Left ventricle myocardium inferior (tissue), 1 donor: ENCODE results near the gene NOTCH4. TPM values are rescaled to one million over a fixed set of nuclear protein-coding genes. Genes with fewer than 3 reads are reported as not detected.
"Not testable (repeated sequence)": the region's sequence is repeated elsewhere in the genome, so short reads cannot be mapped to it uniquely, and the experiment has no call there.

Experiments used
- DNase-seq: peaks from one replicate; pipeline ENCODE4 v3.0.0-alpha.2; 2020
- H3K27ac ChIP-seq: fragments of 200-600 bp; replicated peaks from 2 replicates; pipeline ENCODE4 v1.8.0; 2021
- H3K27me3 ChIP-seq: fragments of 200-600 bp; 2 replicates; pipeline ENCODE4 v1.8.0; 2021; ENCODE audit warnings: low read depth
- H3K36me3 ChIP-seq: fragments of 200-600 bp; 2 replicates; pipeline ENCODE4 v1.8.0; 2021
- H3K4me1 ChIP-seq: fragments of 200-600 bp; 2 replicates; pipeline ENCODE4 v1.8.0; 2021
- H3K4me3 ChIP-seq: fragments of 200-600 bp; 2 replicates; pipeline ENCODE4 v1.8.0; 2021; ENCODE audit warnings: mild to moderate bottlenecking, moderate library complexity
- H3K9me3 ChIP-seq: fragments of 200-600 bp; replicated peaks from 2 replicates; pipeline ENCODE4 v1.8.0; 2021
- intact Hi-C: fragments of 100-400 bp; cut with micrococcal nuclease; formaldehyde crosslinking; loops from one replicate; pipeline ENCODE4 v1.11.0; 2022
- total RNA-seq: library from RNA; stranded (reverse); fragmentation: NEBNext Ultra II Directional; extraction: Animal tissue kit (Norgen Biotek cat#: 25700); gene quantifications from one replicate; pipeline ENCODE4 v1.2.1, GENCODE V29; 2021
- TF ChIP-seq, protein P1 (sequence below): fragments of 200-600 bp; IDR thresholded peaks from 2 replicates; pipeline ENCODE4 v1.8.0; 2021; ENCODE audit warnings: antibody characterized with exemption, mild to moderate bottlenecking, borderline replicate concordance
- donor health status: DM: no; HTN: yes; CAD: no; lungs with severe emphysema.

The NOTCH4 gene
- total RNA-seq, 1 donor from 2014 or later, result 23.0 TPM

DNA sequence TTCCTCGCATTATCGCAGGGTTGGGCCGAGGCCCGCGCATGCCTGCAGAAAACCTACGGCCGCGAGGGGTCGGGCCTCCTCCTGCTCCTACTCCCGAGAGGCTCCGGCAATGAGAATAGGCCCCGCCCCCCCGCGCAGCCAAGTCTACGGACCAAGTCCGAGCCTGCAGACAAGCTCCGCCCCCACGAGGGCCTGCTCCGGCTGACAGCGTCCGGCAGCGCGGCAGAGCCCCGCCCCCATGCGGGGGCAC lies 28.3 kb downstream of the NOTCH4 start:
- Histone ChIP-seq H3K4me3 (peak overlapping the region; percentile 74), H3K27ac (peak overlapping the region; percentile 99), H3K27me3 (no peaks in the 10 kb centered on the region), H3K9me3 (no peaks in the 10 kb centered on the region), H3K4me1 (peaks cover 60% of the 10 kb centered on the region), H3K36me3 (no peaks in the 10 kb centered on the region)
- intact Hi-C loops, result no loop called here
- peak; percentile 100 for DNase-seq
- TF ChIP-seq, protein P1, sequence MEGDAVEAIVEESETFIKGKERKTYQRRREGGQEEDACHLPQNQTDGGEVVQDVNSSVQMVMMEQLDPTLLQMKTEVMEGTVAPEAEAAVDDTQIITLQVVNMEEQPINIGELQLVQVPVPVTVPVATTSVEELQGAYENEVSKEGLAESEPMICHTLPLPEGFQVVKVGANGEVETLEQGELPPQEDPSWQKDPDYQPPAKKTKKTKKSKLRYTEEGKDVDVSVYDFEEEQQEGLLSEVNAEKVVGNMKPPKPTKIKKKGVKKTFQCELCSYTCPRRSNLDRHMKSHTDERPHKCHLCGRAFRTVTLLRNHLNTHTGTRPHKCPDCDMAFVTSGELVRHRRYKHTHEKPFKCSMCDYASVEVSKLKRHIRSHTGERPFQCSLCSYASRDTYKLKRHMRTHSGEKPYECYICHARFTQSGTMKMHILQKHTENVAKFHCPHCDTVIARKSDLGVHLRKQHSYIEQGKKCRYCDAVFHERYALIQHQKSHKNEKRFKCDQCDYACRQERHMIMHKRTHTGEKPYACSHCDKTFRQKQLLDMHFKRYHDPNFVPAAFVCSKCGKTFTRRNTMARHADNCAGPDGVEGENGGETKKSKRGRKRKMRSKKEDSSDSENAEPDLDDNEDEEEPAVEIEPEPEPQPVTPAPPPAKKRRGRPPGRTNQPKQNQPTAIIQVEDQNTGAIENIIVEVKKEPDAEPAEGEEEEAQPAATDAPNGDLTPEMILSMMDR, result peak; percentile 72

GRCh38 chr6:32194825-32195651 lies 28.8 kb downstream of the NOTCH4 start:
- H3K27ac ChIP-seq, result peak overlapping the region; percentile 99
- intact Hi-C loops, result no loop called here
- no peak for DNase-seq
- H3K9me3 ChIP-seq, result no peaks in the 10 kb centered on the region
- TF ChIP-seq, protein P1, result peak; percentile 25
- no peaks in the 10 kb centered on the region for H3K36me3 ChIP-seq
- peaks cover 64% of the 10 kb centered on the region for H3K4me1 ChIP-seq
- H3K4me3 ChIP-seq, result peak overlapping the region; percentile 74
- no peaks in the 10 kb centered on the region for H3K27me3 ChIP-seq

- intact Hi-C loops, result no loop called here
- DNase-seq, result no peak
- peak overlapping the region; percentile 99 for H3K27ac ChIP-seq
- H3K27me3 ChIP-seq, result no peaks in the 10 kb centered on the region
- H3K36me3 ChIP-seq, result no peaks in the 10 kb centered on the region
- peaks cover 68% of the 10 kb centered on the region for H3K4me1 ChIP-seq
- no peaks in the 10 kb centered on the region for H3K9me3 ChIP-seq
- H3K4me3 ChIP-seq, result no peak overlapping the region
- TF ChIP-seq, protein P1, result no peak
Observed at GRCh38 chr6:32194388-32194787, 29.5 kb downstream of the NOTCH4 start.

- H3K27me3 ChIP-seq, H3K9me3 ChIP-seq, H3K36me3 ChIP-seq, DNase-seq, intact Hi-C loops: not testable (repeated sequence)
- H3K27ac ChIP-seq, result peak overlapping the region; percentile 98
- peak overlapping the region; percentile 83 for H3K4me3 ChIP-seq
- H3K4me1 ChIP-seq, result peaks cover 81% of the 10 kb centered on the region
Observed at GRCh38 chr6:32193096-32193495, 30.8 kb downstream of the NOTCH4 start.

DNA sequence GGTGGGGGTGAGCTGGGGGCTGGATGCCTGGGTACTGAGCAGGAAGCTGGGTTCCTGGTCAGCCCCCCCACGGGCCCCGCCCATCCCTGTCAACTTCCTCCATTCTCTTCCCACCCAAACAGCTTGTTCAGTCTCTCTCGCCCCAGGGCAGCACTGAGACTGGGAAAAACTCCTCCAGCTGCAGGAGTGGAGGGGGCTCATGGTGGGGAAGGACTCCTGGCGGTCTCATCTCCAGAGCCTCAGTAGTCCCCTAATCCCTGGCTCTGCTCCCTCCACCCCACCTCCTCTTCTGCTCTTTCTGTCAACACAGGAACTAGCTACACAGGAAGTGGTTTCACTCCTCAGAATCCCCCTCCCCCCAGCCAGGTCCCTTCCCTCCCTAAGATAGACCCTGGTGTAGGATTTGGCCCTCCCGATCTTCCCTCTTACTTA lies 31.2 kb downstream of the NOTCH4 start, which contains the start of gene GPSM3:
Gene GPSM3 (minus strand): TSS at position 36 of the 432 bp plus-strand sequence. CDS start 130 bp downstream, outside the sequence.
- peak within 1 kb of the TSS; percentile 98 for H3K27ac ChIP-seq
- TF ChIP-seq, protein P1, result no peak
- intact Hi-C loops, result no loop called here
- peak; percentile 73 for DNase-seq
- no peaks in the 10 kb centered on the region for H3K27me3 ChIP-seq
- peaks cover 85% of the 10 kb centered on the region for H3K4me1 ChIP-seq
- H3K9me3 ChIP-seq, result no peaks in the 10 kb centered on the region
- peak within 1 kb of the TSS; percentile 83 for H3K4me3 ChIP-seq
- H3K36me3 ChIP-seq, result peaks cover 5% of the 10 kb centered on the region
